ENCODE data around the gene P4HB. TPM values are rescaled to one million over a fixed set of nuclear protein-coding genes. Genes with fewer than 3 reads are reported as not detected.

Gene P4HB
- polyA plus RNA-seq, 1 donor = 366 TPM

GRCh38 chr17:81898029-81898866, 37.9 kb upstream of the P4HB start:
- DNase-seq = no peak

GRCh38 chr17:81895400-81895799, 35.1 kb upstream of the P4HB start:
- DNase-seq = no peak

DNA sequence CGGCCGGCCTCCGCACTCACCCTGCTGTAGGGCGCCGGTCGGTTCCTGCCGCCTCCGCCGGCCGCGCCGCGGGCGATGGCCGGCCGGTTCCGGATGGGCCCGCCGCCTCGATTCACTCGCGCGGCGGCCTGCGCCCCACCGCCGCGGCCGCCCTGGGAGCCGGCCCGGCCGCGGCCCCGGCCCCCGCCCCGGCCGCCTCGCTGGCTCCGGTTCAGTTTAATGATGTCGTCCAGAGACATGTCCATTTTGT, 30.9 kb upstream of the P4HB start:
- DNase-seq = no peak

- no peak for DNase-seq
Observed at GRCh38 chr17:81890447-81891302, 30.3 kb upstream of the P4HB start.

DNA sequence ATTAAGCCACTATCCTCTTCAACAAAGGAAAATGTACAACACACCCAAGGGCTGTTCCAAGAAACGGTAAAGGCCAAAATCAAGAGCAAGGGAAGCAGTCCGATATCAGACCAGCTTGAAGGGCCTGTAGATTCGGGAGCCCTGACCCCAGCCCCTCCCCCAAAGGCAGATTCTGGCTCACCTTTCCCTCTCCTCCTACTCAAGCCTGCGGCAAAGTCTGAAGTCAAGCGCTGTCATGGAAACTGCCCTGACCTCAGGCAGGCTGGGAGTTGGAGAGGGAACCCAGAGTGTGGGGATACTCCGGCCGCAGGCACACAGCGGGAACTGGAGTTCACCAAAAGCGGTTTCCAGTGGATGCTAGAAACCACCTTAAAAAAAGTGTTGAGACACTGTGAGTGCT, 29.3 kb upstream of the P4HB start:
- DNase-seq = no peak

DNA sequence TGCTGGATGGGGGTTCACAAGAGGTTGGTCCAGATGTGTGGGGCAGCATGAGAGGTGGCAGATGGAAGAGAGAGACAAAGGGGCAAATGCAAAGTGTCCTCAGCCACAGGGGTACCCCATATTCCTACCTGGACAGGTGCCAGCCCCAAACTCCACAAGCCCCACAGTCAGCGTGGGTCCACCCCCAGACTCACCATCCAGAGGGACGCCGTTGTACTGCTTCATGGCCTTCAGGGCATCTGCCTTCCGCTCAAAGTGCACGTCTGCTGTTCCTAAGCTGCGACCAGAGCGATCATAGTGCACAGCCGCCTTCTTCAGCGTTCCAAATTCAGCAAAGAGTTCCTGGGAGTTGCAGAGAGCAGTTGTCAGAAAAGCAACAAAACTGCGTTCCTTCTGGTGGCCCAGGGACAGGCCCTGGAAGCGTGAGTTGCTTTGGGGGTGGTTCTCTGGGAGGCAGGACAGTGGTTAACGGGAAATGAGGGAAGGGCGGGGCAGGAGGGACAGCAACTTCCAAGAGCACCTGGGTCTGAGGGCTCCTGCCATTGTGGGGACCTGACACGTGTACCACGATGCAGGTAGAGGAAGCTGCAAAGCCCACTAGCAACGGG, 28.8 kb upstream of the P4HB start:
- no peak for DNase-seq

DNA sequence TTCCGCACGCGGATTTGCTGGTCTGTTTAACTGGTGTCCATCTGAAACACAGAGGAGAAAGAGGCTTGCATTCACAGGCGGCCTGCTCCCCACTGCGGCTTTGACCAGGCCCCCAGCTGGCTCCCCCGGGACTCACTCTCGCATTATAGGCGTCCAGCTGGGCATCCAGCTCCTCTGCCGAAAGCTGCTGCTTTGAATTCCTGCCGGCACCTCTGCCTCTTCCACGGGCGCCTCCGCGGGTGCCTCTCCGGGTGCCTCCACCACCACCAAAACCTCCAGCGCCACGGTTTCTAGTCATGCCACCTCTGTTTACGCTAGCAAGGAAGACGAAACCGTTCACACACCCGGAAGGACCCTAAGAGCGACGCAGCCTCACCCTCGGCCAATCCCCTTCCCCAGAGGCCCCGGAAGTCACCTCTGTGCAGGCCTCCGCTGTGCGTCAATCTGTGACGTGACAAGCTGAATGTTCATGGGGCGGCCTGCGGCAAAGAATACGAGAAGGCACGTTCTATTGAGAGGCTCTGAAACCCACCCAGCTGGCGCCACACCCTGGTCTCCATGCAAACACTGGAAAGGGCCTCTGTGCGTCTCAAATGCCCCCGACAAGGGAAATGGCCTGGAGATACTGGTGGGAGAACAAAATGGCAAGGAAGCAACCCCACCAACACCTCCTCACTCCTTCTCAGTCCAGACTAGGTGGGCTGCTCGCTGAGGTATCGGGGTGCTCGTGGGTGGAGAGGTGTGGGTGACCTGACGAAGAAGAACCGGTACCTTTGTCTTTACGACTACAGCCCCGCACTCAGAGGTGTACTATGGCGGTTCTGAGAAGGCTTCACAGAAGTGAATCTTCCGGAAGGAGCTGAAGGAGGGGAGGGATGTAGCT, 28.0 kb upstream of the P4HB start:
- no peak for DNase-seq

- no peak for DNase-seq
Observed at GRCh38 chr17:81885869-81886548, 25.7 kb upstream of the P4HB start.

- DNase-seq = no peak
Observed at GRCh38 chr17:81885454-81885853, 25.1 kb upstream of the P4HB start.

GRCh38 chr17:81884968-81885367, 24.6 kb upstream of the P4HB start:
- DNase-seq = no peak

DNA sequence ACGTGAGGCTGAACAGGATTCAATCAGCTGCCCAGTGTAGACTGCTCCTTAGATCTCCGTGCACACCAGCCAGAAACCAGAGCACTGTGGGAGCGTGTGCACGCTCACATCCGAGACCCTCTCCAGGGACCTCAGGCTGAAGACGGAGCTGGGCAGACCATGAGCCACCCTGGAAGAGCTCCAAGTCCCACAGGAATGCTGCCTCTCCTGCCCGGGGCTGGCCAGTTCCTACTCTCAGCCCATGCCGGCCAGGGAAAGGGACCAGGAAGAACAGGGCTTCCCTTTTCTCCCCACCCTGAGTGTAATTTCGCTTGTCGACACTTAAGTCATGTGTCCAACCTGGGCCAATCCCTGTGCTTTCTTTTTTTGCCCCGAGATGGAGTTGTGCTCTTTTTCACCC, 24.2 kb upstream of the P4HB start:
- DNase-seq = no peak

- no peak for DNase-seq
Observed at GRCh38 chr17:81879121-81879520, 18.8 kb upstream of the P4HB start.

GRCh38 chr17:81878294-81878693, 18.0 kb upstream of the P4HB start:
- DNase-seq = no peak

DNA sequence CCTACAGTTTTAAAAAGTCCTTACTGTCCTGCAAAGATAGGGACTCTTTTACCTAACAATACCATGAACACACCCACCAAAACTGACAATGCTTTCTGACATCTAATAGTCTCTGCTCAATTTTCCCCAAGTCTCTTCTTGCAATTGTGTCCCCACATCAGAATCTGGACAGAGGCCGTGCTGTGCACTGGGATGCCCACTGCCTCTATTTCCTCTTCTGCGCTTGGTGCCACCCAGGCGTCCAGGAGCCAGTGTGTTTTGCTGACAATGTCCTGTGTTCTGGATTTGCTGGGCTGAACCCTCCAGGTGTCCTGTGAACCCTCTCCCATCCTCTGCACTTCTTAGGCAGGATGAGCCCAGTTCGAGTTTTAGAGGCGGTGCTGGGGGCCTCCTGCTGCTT, 17.2 kb upstream of the P4HB start:
- DNase-seq = no peak

GRCh38 chr17:81871387-81872230, 11.3 kb upstream of the P4HB start:
- DNase-seq = peak; percentile 94

DNA sequence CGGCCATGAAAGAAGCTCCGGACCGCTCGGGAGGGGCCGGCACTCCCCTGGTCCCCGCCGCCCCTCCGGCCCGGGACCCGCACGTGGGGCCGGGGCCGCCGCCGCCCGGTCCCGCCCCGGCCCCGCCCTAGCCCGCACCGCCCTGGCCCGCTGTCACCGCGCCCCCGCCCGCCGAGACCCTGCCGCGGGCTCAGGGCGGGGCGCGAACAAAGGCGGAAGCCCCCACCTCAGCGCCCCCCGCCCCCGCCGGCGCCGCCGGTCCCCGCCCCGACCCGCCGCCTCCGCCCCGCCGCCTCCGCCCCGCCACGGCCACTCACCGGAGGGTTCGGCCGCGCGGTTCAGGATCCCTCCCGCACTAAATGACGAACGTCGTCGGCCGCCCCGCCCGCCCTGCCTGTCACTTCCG, 10.6 kb upstream of the P4HB start, which contains the start of gene ARHGDIA:
Gene ARHGDIA (minus strand): TSS at position 357 of the 406 bp plus-strand sequence. CDS start 1,407 bp downstream, outside the sequence.
- no peak for DNase-seq

DNA sequence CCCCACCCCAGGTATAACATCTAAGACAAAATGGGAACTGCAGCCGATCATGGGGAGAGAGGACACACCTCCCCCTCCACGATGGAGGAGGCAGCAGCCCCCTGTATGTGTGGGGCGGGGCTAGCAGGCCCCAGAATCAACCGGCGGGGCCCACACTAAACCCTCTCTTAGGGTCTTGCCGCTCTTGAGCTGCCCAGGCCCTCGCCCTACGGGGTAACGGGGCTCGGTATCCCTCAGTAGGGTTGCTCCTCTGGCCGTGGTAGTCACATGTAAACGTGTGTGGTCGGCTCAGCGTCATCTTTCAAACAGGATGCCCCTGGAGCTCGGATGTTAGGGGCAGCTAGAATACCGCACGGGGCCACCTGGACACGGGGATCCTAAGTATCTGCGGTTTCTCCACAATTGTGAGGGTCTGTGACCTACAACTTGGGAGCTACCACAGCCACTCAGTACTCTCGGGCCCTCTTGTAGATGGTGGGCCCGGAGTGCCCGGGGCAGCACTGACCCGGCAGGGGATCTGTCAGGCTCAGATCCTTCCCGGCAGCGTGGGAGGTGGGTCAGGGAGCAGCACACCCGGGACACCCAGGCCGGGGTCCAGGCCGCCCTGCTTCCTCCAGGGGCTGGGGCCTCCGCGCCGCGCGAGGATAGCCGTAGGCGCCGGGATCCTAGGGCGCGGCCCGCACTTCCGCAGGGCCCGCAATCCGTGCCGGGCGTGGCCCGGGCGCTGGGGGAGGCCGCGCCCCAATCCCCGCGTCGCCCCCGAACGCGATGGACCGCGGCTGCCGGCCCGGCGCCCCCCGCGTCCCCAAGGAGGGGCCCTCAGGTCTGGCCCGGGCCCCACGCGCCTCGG, 10.0 kb upstream of the P4HB start:
- no peak for DNase-seq

DNA sequence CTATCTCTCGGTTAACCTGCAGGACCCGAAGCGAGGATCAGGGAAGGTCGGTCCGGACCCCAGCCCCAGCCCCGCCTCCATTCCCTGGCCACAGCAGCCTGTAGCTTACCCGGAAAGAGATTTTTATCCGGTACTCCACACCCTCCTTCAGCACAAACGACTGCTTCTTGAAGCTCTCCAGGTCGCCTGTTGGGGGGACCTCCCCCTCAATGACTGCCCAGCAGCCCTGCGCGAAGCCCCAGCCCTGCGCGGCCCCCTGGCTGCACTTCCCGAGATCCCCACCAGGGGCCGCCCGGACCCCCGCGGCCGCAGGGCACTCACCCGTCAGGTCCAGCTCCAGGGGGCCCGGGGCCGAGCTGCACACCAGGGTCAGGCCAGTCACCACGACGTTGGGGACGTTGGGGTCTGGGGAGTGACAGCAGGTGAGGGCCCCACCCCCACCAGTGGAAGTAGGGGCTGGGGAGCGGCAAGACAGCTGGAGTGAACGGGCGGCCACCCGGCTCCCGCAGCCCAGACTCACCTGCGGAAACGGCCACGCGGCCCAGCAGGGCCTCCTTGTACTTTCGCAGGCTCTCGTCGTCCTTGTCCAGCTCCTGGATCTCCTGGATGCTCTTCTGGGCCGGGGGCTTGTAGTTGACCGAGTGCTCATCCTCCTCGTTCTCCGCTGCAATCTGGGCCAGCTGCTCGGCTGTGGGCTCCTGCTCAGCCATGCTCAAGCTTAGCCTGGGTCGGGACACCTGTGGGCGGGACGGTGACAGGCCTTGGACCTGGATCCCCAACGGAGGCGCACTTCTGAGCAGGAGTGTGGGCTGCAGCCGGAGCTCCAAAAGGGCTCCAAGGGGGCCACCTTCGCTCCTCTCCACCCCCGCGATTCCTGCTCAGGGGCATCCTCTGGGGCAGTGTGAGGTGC, 9.1 kb upstream of the P4HB start:
- no peak for DNase-seq

Measured in hindlimb muscle (tissue), 1 donor.